Stimulated activated CD8-positive, alpha-beta memory T cell treated with anti-CD3 and anti-CD28 coated beads, Interleukin-15, amount 100 ng/mL, for 48 hours (primary cell): ENCODE data around the gene TMEM170A.
A peak's percentile ranks its signal among the peaks of the same experiment; 100 is the strongest.
"Not testable (repeated sequence)": the region's sequence is repeated elsewhere in the genome, so short reads cannot be mapped to it uniquely, and the experiment has no call there.

Experiments
- DNase-seq, 2 donors: peaks; one replicate each; pipeline ENCODE4 v3.0.0-alpha.2; 2020; ENCODE audit warnings: low read depth in 2 of 2

Gene TMEM170A

DNA sequence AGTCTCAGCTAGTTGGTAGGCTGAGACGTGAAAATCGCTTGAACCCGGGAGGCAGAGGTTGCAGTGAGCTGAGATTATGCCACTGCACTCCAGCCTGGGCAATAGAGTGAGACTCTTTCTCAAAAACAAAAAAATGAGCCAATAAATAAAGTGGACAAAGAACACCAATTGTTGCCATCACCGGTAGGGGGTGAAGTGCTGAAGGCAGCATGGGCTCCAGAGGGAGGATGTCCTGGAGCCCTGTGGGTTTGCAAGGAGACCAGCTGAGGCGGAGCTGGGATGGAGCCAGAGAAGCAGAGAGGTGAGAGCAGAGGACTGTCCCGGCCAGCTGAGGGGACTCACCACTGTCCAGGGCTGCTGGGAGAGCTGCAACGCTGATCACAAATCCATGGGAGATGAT, 17.0 kb upstream of the TMEM170A start:
- DNase-seq: no peak

DNA sequence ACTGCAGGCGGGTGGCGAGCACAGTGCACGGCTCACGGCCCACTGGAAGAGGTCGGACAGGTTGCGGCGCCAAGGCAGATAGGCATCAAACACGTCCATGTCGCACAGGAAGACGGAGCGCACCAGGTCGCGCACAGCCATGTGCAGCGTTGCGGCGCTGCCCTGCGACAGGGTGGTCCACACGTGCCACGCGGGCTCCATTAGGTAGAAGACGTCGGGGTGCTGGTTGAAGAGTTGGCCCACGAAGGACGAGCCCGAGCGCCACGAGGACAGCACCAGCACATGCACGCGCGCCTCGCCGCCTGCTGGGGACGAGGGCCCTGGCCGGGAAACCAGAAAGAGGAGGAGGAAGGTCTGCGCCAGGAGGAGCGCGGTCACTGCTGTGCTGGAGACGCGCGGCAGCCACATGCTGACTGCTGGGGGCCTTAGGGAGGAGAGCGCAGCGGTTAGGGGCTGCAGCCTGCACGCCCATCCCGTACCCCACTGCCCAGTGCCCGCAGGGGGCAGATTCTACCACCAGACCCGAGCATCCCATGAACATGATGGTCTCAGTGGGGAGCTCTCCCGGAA, 15.0 kb upstream of the TMEM170A start:
- no peak for DNase-seq

DNA sequence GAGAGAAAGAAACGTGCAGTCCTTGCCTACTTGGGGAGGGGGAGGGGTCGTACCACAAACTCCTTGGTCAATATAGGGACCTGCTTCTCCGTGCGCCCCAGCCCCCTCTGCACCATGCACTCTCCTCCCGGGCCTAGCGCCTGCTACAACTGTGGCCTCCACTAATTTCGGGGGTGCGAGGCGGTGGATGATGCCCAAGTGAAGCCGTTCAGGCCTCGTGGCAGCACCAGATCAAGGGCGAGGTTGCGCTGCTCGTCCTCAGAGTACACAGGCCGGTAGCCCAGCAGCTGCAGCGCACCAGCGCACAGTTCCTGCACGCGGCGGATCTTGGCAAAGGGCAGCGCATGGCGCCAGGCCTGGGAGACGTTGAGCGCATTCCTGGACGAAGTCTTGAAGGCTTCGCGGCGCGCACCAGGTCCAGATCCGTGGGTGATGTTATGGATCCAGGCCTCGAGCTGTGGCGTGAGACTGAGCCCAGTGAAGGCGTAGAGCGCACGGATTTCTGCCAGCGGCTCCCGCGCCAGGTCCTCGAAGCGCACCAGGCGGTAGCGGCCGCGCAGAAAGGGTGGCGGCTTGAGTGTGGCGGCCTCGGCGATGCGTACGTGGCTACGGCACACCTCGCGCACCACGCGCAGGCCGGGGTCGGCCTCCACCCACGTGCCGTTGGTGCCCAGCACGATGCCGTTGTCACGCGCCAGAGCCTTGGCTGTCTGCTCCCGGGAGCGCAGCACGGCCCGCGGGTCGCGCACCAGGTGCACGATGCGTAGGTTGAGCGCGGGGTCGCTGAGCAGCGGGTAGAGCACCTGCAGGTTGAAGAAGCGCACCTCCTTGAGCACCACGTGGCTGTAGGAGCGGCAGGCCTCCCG, 14.2 kb upstream of the TMEM170A start:
- DNase-seq: no peak

DNA sequence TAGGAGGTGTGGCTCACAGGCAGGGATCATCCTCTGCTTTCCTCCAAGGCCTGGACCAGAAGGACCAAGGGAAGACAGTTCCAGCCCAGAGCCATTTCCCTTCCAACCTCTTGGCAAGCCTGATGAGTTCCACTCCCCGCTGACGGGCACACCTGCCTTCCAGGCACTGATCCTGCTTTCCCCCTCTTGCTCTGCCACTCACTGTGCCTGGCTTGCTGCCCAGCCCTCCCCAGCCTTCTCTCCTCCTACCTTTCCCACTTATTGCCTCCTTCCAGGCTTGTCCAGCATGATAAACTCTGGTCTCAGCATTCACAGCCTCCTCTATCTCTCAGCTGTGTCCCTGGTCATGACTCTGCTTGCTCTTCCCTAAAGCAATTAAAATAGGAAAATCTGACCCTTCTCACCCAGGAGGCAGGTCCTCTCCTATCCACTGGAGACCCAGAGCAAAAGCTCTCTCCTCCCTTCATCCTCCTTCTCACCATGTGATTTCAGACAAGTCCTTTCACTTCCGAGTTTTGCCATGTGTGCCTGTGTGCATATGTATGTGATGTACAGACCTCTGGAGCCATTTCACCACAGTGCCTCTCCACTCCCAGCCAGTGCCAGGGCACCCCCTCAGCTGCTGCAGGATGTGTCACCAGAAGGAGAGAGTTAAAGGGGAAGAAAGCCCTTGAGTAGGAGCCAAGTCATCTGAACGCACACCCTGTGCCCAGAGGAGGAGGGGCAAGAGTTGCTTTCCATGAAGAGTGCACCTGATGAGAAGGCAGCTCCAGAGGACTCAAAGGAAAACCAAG, 13.4 kb upstream of the TMEM170A start:
- DNase-seq: no peak

DNA sequence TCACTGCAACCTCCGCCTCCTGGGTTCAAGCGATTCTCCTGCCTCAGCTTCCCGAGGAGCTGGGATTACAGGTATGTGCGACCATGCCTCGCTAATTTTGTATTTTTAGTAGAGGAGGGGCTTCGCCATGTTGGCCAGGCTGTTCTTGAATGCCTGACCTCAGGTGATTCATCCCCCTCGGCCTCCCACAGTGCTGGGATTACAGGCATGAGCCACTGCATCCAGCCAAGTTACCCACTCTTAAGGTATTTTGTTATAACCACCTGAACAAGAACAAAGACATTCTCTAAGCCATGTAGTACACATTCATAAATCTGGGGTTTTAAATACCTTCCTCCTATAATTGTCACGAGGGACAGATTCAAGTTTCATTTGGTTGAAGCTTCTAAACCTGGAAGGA, 12.3 kb upstream of the TMEM170A start:
- no peak for DNase-seq

DNA sequence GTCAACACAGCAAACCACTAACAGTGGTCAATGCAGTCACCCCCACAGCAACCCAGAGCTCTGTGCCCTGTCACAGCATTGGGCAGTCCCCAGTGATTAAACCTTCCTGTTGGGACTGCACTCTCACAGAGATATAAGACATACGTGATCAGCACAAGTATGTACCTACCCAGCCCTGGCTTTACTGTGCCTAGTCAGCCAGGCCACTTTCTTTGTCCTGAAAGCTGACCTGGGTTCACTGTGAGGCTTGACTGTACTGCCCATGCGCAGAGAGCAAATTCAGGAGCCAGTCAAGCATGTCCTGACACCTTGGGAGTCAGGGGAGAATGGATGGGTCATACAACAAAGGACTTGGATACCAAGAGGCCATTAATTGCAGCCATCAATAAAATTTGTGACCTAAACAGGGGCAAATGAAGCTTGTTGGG, 10.9 kb upstream of the TMEM170A start:
- DNase-seq: no peak

DNA sequence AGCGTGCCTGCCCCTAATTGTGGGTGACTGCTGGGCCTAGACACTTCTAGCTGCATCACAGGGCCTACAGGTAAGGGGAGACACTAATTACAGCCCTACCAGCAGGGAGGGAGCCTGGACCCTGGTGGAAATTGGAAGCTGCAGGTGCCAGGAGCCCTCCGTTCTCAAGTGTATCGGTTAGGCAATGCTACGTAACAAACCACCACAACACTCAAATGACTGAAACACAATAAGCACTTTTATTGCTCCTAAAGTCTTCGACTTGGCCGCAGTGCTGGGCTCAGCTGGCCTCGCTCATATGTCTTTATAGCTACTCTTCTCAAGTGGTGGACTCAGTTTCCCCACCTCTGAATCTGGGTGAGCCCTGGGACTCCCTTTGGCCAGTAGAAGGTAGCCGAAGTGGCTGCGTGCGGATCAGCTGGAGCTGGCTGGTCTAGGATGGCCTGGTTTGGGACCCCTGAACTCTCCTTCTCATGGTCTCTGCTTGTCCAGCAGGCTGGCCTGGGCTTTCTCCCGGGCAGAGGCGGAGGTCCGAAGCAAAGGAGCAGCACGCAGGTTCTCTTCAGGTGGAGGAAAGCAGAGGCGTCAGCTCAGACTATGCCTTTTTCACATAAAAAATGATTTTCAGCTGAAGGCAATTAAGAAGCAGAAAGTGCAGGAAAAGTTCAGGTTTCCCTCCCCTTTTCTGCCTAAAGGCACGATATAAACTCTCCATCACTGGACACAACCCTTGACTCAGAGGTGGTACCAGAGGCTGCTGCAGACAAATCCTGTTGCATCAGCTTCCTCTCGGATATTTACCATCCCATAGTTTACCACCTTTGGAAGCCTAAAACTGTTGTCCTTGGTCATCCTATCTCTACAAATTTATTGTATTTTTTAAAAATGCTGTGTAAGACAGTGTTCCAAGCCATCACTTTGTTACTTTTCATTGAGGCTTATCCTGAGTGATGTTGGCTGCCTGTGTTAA, 8.7 kb upstream of the TMEM170A start:
- no peak for DNase-seq

DNA sequence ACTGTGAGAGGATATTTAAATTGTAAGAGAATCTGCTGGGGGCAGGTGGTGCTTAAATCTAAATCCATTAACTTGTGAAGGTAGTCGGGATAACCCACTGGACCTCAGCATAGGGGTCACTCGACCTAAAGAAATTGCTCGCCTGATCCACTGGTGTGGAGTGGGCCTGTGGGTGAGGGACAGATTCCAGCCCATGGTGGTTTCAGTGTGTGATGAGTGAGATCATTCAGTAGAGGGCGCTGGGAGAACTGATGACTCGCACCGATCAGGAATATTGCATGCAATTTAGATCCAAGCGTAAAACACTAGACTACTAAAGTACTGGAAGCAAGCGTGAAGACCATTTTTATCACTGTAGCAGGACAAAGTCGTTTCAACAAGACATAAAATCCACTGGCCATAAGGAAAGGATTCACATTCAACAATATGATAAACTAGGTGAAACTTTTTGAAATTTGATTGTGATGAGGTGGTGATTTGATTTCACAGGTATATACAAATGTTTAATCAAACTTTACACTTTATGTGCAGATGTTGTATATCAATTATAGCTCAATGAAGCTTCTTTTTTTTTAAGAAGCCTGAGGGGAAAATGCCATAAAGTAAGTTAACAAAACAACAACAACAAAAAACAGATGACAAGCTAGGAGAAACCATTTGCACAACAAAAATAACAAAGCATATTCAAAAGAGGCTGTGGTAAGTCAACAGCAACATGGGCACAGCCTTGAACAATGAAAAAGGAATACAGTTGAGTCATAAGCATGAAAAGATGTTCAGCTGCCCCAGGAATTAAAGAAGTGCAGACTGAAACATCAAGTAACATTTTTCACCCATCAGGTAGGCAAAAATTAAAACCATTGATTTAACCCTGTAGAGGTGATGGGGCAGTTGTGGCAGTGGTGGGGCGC, 7.5 kb upstream of the TMEM170A start:
- no peak for DNase-seq

DNA sequence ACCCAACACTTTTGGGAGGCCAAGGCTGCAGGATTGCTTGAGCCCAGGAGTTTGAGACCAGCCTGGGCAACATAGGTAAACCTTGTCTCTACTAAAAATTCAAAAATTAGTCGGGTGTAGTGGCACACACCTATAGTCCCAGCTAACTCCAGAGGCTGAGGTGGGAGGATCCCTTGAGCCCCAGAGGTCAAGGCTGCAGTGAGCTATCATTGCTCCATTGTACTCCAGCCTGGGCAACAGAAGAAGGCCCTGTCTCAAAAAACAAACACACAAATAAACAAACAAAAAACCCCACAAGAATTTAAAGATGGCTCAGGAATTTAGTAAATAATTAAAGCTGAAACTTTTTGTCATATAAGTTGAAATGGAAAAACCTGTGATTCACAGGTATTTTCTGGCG, 2.3 kb upstream of the TMEM170A start:
- no peak for DNase-seq

DNA sequence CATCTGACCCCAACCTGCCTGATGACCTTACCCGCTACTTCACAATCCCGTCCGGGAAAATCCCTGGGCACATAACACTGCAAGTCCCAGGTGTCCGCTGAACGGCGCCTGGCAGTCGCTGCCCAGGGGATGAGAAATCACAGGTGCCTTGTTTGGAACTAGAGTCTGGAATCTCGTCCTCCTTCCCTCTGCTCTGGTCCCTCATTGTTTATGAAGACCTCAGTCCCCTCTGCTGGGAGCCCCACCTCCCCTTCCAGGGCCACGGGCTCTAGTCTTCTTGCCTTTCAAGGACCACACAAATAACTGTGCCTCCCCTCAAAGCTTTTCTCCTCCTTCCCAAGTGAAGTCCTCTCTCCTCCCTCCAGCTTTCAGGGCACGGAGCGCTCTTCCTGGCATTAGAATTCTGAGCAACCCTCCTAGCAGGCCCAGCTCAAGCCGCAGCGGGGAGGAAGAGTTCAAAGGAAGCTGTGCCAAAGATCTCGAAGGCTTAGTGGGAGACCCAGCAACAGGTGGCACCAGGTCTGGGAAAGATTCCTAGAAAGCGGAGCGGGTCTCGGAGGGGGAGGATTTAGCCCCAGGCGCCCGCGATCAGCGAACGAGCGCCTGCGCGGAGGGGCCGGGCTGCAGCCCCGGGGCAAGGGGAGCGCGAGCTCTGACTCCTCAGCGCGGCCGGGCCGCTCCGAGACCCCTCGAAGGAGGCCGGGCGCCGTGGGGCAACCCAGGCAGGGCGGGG, 934 bp downstream of the TMEM170A start:
- peak; percentile 5 to 18 for DNase-seq

DNA sequence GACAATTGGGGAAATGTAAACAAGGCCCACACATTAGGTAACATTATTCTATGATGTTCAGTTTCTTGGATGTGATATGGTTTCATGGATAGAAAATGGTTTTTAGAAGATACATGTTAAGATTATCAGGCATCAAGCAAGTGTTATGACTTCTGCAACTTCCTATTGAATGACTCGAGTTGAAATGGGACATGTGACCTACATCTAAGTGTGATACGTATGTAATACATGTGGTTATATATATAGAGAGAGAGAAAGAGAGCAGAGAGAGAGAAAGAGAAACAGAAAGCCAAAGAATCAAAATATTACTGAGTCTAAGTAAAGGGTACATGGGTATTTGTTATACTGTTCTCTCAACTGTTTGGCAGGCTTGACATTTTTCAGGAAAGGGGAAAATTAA, 1.7 kb downstream of the TMEM170A start:
- DNase-seq: no peak

DNA sequence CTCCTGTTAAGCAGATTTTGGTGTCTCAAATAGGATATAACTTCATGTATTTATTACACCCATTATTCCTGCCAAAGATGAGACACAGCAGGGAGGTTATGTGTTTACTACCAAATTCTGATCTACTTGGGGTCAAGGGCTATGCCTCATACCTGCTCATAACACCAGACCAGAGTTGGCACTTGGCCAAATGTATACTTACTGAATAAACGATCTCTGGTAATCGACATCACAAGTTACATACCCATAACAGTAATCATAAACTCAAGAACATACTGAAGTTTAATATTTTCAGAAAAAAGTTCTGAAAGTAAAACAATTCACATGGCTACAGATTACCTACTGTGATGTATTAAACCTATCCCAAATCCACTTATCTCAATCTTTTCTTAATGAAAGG, 2.9 kb downstream of the TMEM170A start:
- no peak for DNase-seq

DNA sequence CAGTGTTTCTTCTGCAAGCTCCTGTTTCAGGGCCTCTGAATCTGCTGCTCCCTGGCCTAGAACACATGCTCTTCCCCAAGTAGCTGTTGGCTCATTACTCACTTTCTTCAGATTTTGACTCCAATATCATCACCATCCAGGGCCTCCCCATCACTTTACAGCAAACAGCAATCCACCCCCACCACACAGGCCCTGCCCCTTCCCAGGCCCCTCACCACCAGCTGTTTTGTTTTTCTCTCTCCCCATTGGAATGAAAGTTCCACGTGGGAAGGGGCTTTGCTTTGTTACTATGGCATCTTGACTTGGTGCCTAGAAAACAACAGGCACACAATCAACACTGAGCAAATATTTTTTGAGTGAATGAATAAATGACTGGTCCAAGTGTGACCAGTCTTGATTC, 4.0 kb downstream of the TMEM170A start:
- no peak for DNase-seq

DNA sequence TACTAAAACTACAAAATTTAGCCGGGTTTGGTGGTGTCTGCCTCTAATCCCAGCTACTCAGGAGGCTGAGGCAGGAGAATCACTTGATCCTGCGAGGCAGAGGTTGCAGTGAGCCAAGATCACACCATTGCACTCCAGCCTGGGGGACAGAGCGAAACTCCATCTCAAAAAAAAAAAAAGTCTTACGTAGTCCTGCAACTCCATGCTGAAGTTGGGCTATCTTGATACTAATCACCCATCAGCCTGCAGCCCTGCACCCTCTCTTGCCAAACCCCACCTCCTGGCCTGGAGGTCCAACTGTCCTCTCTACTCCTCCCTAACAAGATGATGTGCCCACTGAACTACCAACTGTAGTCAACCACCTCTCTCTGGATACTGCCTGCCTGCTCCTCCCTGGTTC, 4.8 kb downstream of the TMEM170A start:
- DNase-seq: no peak

DNA sequence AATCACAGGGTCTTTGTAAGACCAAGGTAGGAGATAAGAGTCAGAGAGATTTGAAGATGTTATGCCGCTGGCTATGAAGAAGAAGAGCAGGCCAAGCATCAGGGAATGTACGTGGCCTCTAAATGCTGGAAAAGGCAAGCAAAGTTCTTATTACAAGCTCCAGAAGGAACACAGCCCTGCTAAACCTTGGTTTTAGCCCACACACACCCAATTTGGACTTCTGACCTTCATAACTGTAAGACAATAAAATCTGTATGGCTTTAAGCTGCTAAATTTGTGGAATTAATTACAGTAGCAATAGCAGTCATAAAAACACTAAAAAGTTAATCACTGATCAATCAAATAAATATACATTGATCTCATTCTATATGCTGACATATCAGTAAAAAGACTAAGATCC, 6.0 kb downstream of the TMEM170A start:
- DNase-seq: no peak

DNA sequence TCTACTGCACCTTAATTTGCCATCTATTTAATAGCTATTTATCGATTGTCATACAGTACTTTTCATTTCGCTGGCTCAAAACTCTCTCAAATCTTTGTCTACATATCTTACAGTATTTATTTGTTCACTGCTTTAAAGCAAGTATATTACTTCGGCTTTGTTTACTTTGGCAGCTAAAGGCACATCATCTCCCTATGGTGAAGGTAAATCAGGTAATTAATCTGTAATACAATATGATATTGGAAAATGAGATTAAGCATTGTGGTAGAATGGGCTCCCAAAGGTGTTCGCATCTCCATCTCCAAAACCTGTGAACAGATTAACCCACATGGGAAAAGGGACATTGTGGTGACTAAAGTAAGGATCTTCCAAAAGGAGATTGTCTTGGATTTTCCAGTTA, 6.5 kb downstream of the TMEM170A start:
- no peak for DNase-seq

DNA sequence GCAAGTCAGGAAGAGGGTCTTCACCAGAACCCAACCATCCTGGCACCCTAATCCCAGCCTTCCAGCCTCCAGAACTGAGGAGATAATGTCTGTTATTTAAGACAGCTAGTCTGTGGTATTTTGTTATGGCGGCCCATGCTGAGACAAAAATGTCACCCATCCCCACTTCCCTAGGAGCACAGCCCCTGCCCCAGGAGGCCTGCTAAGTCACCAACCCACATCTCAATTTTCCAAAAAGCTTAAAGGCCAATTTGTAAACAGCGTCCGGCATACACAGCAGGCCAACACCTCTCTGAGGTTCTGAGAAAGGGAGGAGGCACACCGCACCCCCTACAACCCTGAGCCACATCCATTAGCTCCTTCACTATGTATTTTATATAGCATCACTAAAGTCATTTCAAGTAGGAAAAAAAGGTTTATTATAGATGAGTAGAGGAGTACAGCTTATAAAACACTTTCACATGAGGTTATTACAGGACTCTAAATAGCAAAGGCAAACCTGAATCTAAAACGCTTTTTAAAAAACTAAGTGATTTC, 6.9 kb downstream of the TMEM170A start:
- DNase-seq: no peak

DNA sequence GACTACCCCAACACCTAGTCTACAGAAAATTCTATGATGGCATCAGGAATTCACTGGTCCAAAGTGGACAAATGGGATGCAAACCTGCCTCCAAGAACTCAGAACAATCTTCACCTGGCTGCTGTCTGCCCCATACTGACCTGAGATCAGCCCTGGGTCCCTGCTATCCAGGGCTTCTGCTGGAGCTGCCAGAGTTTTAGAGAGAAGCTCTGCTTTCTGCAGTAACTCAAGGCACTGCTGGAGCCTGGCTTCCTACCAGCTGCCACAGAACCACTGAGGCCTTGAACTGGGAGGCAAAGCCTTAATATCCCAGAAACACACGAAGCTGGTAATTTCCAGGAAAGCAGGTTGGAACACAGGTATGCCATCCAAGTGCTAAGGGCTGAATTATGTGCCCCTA, 7.5 kb downstream of the TMEM170A start:
- no peak for DNase-seq

DNA sequence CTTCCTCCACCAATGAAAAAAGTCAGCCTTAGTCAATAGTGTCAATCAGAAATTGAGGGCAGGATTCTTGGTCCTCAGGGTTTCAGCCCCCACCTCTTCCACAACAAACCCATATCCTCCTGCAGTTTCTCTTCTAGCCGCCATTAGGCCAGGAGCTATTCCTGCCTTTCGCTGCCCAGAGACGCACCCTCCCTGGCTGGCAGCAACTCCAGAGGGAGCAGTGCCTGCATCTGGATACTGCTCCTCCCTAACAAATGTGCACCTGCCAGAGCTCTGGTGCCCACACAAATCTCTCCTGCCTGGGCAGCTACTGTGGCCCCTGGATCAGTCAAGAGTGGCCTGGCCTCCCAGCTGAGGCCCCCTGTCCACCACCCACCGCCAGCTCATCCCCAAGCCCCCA, 8.0 kb downstream of the TMEM170A start:
- not testable (repeated sequence) for DNase-seq

DNA sequence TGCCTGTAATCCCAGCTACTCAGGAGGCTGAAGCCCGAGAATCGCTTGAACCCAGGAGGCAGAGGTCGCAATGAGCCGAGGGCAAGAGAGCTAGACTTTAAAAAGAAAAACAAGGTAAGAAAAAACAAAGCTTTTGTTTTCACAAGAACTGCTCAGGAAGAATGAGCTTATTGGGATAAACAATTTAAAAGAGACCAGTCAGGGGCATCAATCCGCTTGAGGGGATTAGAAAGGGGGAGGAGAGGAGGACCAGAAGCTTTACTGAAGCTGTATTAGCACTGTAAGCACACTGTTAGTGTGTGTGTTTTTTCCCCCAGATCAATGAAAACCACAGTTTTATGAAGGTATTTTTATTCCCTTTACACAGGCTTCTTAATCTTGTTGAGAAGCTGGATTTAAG, 8.8 kb downstream of the TMEM170A start:
- no peak for DNase-seq
